HL-60/S4 (cell line): ENCODE measurements around the gene ZFAND2B.

ENCODE experiments used
- in situ Hi-C: fragments of 300-500 bp; cut with MboI; formaldehyde crosslinking; loops from 2 replicates; pipeline ENCODE4 v1.14.3; 2022; ENCODE audit warnings: low sequenced_read_pairs

Gene ZFAND2B

GRCh38 chr2:219218732-219219701 lies 12.4 kb downstream of the ZFAND2B start, which contains the start of gene ABCB6:
TSS of gene ABCB6 (minus strand) at chr2:219218958. CDS start at chr2:219218673, 285 bp downstream.
- in situ Hi-C loops, result loop anchor here (10.0 kb wide), 1 partner anchor 54 kb away; the partner anchor contains the start of gene NHEJ1

- in situ Hi-C loops, result loop anchor here (10.0 kb wide), 1 partner anchor 55 kb away; the partner anchor contains the start of gene NHEJ1
Observed at GRCh38 chr2:219219784-219220532, 13.4 kb downstream of the ZFAND2B start.

DNA sequence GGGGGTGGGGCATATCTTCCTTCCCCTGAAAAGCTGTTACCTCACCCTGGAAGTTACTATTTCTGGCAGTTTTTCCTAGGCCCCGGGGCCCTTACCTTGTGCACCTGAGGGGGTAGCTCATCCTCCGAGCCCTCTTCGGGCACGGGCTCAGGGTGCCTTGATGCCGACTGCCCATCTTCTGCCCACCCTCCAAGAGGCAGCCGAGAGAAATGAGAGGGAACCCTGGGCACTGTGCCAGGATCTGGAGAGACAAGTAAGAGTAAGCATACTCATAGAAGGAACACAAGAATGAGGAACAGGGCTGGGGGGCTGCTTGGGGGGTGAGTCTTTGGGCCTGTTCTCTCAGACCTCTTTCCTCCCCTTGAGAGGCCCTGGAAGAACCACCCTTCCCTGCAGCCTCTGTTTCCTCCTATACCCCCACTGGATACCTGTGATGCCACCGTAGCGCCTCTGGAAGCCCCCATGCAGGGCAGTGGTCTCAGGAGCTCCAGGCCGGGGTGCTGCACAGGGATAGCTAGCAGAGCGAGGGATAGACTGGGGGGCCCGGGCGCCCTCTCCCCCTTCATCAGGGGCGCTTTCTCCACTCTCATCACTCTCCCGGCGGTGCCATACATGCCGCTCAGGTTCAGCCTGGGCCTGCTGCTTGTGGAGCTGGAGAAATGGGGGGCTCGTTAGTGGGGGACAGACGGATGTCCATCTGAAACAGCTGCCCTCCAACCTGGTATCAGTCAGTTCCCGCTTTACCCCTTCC lies 14.2 kb downstream of the ZFAND2B start:
- in situ Hi-C loops, result no loop called here

DNA sequence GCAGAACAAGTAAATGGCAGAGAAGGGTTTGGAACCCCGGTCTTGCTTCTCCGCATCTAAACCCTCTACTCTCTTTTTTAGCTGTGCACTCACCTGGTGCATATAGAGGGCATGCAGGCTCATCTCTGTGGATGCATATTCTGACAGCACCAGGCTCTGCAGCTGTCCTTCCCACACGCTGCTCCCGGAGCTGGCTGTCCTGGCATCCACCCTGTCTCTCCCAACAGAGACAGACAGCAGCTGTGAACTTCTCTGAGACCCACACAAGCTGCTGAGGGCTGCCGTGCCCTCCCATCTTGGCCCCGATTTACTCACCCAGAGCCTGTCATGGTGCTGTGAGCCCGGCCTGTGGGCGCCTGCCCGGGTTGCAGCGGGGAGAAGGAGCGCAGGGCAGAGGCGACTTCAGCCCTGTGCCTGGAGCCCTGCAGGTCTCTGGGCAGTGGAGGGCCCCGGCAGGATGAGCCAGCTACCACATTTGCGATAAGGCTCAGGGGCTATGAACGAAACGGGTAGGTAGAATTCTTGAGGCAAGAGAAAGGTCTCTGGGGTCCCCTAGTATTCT lies 15.5 kb downstream of the ZFAND2B start:
- in situ Hi-C loops, result no loop called here

GRCh38 chr2:219223831-219224610 lies 17.4 kb downstream of the ZFAND2B start:
- in situ Hi-C loops, result no loop called here

DNA sequence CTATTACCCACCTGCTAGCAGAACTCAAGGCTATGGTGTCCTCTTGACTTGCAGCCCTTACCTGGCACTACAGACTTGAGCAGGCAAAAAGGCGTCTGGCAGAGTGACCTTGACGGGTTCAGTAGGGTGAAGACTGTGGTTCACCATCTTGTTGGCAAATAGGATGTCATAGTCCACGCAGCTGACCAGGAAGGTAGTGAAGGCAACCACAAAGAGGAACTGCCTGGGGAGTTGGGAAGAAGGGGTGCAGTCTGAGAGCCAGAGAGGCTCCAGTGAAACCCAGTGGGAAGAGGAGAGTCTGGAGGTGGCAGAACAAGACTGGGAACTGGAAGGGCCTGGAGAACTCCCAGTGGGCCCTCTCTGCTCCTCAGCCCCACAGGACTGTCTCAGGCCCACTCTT lies 18.8 kb downstream of the ZFAND2B start:
- in situ Hi-C loops, result no loop called here

- in situ Hi-C loops, result no loop called here
Observed at GRCh38 chr2:219228041-219228910, 21.7 kb downstream of the ZFAND2B start.

DNA sequence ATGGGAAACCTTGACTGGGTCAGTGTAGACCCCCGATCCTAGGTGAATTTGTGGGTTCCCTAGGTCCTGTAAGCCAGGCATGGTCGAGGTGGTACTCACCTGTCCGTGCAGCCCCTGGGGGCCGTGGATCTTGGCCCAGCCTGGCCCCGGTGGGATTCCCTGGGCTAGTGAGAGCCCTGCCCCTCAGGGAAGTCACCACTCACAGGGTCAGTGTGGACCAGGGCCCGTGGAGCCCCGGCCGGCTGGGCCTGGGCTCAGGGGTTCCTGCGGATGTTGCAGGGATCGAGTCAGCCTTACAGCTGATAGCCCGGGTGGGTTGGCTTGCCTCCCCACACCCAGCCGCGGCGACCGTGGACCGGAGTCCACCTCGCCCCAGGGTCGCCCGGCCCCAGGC lies 22.3 kb downstream of the ZFAND2B start:
- in situ Hi-C loops, result no loop called here

DNA sequence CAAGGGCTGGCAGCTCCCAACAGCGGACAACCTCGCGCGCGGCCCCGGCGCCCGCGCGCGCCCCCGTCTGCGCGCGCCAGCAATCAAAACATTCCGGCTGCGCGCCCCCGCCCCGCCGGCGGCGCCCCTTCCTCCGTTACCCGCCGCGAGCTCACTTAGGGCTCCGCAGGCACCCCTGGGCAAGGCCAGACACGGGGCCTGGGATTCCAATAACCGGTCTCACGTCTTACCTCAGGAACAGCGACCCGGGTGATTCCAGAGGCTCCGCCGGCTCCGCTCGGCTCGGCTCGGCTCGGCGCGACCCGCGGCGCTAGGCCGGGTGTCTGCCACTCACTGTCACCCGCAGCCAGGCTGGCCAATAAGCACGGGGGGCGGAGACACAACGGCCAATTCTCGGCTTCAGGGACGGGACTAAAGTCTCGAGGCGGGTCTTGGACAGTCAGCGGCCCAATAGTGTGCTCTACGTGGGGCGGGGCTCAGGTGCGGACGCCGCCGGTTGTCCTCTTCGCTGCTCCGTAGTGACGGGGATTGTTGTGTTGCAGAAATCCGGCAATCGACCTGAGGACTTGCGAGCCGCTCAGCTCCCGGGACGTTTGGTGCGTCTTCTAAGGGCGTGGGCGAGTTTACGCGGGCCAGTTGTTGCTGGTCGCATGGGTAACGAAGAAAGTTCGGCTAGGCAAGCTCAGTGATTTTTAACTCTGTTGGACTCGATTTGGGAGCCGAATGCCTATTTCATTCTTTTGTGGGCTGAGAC lies 22.9 kb downstream of the ZFAND2B start, which contains the start of the genes ANKZF1 and ATG9A:
TSS of gene ANKZF1 (plus strand) at position 502 of the 754 bp plus-strand sequence. CDS start 452 bp downstream, outside the sequence.
TSS of gene ATG9A (minus strand) at position 332 of the 754 bp plus-strand sequence. CDS start 1,612 bp downstream, outside the sequence.
- in situ Hi-C loops, result no loop called here

GRCh38 chr2:219230059-219230540 lies 23.5 kb downstream of the ZFAND2B start:
- in situ Hi-C loops, result no loop called here

GRCh38 chr2:219234331-219234730 lies 27.7 kb downstream of the ZFAND2B start:
- in situ Hi-C loops, result no loop called here

GRCh38 chr2:219243291-219243761 lies 36.7 kb downstream of the ZFAND2B start:
- in situ Hi-C loops, result no loop called here

GRCh38 chr2:219244789-219245147 lies 38.2 kb downstream of the ZFAND2B start:
- in situ Hi-C loops, result no loop called here

DNA sequence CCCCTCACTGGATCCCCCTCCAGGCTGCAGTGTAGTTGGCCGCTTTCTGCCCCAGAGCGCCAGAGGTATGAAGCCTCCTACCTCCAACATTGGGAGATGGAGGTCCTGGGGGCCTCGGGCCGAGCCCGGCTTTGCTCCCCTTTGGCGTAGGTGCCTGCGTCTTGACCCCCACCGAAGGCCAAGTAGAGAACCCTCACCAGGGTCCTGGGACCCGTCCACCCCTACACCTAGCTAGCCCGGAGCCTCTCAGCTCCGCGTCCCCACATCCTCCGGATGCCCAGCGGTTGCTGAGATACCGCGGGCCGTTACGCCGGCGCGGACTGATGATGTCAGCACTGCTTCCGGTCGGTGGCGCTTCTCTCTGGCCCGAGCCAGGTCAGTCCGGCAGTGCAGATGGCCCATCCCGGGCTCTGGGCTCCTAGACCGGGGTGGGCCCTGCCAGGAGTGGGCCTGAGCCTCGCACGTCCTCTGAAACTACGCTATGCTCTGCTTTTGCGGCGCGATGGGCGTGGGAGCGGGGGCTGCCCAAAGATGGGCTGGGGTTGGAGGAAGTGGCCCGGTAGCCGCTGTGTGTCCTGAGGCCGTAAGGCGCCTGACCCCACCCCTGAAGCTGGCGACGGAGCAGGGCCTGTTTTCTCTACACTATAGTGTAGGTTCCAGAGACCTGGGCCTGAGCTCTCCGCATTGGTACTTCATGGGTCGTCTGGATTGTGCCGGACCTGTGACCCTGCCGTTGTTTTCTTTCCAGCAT lies 38.7 kb downstream of the ZFAND2B start, which contains the start of the genes GLB1L and STK16:
TSS of gene GLB1L (minus strand) at position 297 of the 751 bp plus-strand sequence. CDS start 1,871 bp downstream, outside the sequence.
TSS of gene STK16 (plus strand) at position 332 of the 751 bp plus-strand sequence. CDS start 521 bp downstream, outside the sequence.
- in situ Hi-C loops, result no loop called here

GRCh38 chr2:219245899-219246230 lies 39.3 kb downstream of the ZFAND2B start:
- in situ Hi-C loops, result no loop called here

GRCh38 chr2:219246559-219246958 lies 40.0 kb downstream of the ZFAND2B start:
- in situ Hi-C loops, result no loop called here
